ENCODE data around the gene SPR.

The SPR gene

GRCh38 chr2:72929010-72929409 is 41.8 kb downstream of the SPR start:
- FAIRE-seq (no peak), DNase-seq (ENCODE audit: insufficient read length, low spot score) (no peak)

- no peak for FAIRE-seq
- DNase-seq (ENCODE audit: insufficient read length, low spot score): peak; percentile 67
These were observed 44.2 kb downstream of the SPR start for GRCh38 chr2:72931280-72931910.

- FAIRE-seq (peak; percentile 78), DNase-seq (ENCODE audit: insufficient read length, low spot score) (no peak)
These were observed 45.0 kb downstream of the SPR start for GRCh38 chr2:72932045-72932740.

GRCh38 chr2:72932805-72933204 is 45.6 kb downstream of the SPR start:
- DNase-seq (ENCODE audit: insufficient read length, low spot score) (no peak), FAIRE-seq (no peak)

GRCh38 chr2:72933207-72933606 is 46.0 kb downstream of the SPR start:
- FAIRE-seq: no peak

GRCh38 chr2:72933646-72934151 is 46.5 kb downstream of the SPR start:
- FAIRE-seq: no peak
- DNase-seq (ENCODE audit: insufficient read length, low spot score): no peak

More at GRCh38 chr2:72933207-72933606, 46.0 kb downstream of the SPR start:
- no peak for DNase-seq (ENCODE audit: insufficient read length, low spot score)

- DNase-seq (ENCODE audit: insufficient read length, low spot score) (no peak), FAIRE-seq (peak; percentile 78)
These were observed 47.7 kb downstream of the SPR start for GRCh38 chr2:72934683-72935610.

- no peak for DNase-seq (ENCODE audit: insufficient read length, low spot score)
- FAIRE-seq: no peak
These were observed 48.4 kb downstream of the SPR start for GRCh38 chr2:72935611-72935957.

GRCh38 chr2:72936660-72937355 is 49.6 kb downstream of the SPR start:
- FAIRE-seq: peak; percentile 74

GRCh38 chr2:72937356-72937669 is 50.1 kb downstream of the SPR start:
- DNase-seq (ENCODE audit: insufficient read length, low spot score) (no peak), FAIRE-seq (no peak)

More at GRCh38 chr2:72936660-72937355, 49.6 kb downstream of the SPR start:
- DNase-seq (ENCODE audit: insufficient read length, low spot score): no peak

- DNase-seq (ENCODE audit: insufficient read length, low spot score) (no peak), FAIRE-seq (no peak)
These were observed 51.2 kb downstream of the SPR start for GRCh38 chr2:72938455-72938854.

GRCh38 chr2:72940361-72940760 is 53.2 kb downstream of the SPR start:
- no peak for DNase-seq (ENCODE audit: insufficient read length, low spot score)
- peak; percentile 51 for FAIRE-seq

GRCh38 chr2:72940786-72941185 is 53.6 kb downstream of the SPR start:
- no peak for FAIRE-seq
- DNase-seq (ENCODE audit: insufficient read length, low spot score): no peak

Data from HTR-8/SVneo (cell line).